ENCODE data around the gene CCIN. TPM values are rescaled to one million over a fixed set of nuclear protein-coding genes. Genes with fewer than 3 reads are reported as not detected.
A peak's percentile ranks its signal among the peaks of the same experiment; 100 is the strongest.

The CCIN gene
- total and polyA plus RNA-seq, 9 of the 15 experiments (the other 6 are each of a cell fraction or from before 2014, with no cell fraction given), result not detected

DNA sequence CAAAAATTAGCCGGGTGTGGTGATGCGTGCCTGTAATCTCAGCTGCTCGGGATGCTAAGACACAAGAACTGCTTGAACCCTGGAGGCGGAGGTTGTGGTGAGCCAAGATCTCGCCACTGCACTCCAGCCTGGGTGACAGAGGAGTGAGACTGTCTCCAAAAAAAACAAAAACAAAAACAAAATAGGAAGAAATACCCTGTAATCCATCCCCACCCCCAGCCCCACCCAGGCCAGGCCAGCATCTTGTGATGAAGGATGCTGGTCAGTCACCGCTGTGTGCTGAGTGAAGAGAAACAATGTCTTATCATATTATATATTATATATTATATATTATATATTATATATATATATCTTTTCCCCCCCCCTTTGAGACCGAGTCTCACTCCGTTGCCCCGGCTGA lies 15.4 kb upstream of the CCIN start:
- no peak for TF ChIP-seq ETV5 (CRISPR knock-in tag; IDR thresholded peaks at IDR 0.05; ENCODE audit: low read depth)
- Histone ChIP-seq H3K79me2 (ENCODE audit: control insufficient read depth, insufficient read depth, low read length) (no peaks in the 10 kb centered on the region), H3K9me3 (replicated peaks; ENCODE audit: control insufficient read depth, insufficient read depth, low read depth, low read length) (0 out of 2 replicates have a peak, but pooled peaks cover 1% of the 10 kb centered on the region), H2AFZ (ENCODE audit: low read depth, low read length) (no peak overlapping the region), H3K9ac (ENCODE audit: insufficient read depth in 1 of 2, low read depth in 2 of 2, low read length in 2 of 2) (no peak overlapping the region), H3K27ac (ENCODE audit: extremely low read depth, low read depth, low read length) (no peak overlapping the region), H3K4me3 (no peak overlapping the region), H3K9me1 (ENCODE audit: control insufficient read depth, insufficient read depth, low read length) (no peaks in the 10 kb centered on the region), H3K27me3 (ENCODE audit: control insufficient read depth in 2 of 2, insufficient read depth in 2 of 2, low read length in 2 of 2) (no peaks in the 10 kb centered on the region), H3K4me1 (replicated peaks in 1 of 2; ENCODE audit: control insufficient read depth in 2 of 2, insufficient read depth in 2 of 2, low read length in 2 of 2) (peaks cover 3 to 6% of the 10 kb centered on the region in 2 experiments; a peak in 4 of 5 replicates), H3K4me2 (ENCODE audit: insufficient read depth, low read length) (no peak overlapping the region), H3K36me3 (ENCODE audit: control insufficient read depth, insufficient read depth, low read length) (no peaks in the 10 kb centered on the region), H4K20me1 (replicated peaks; ENCODE audit: control insufficient read depth, insufficient read depth, low read length) (no peaks in the 10 kb centered on the region)
- ChIA-PET POLR2A (interaction anchor here (1.1 kb wide), 1 partner anchor 17 kb away, joined by 4 read pairs; no protein-coding TSS in a partner anchor), CTCF (ENCODE audit: low intra/inter-chr PET ratio) (no interaction called here)
- no peak for FAIRE-seq
- in situ Hi-C loops (cut with MboI), result no loop called here
- DNase-seq (ENCODE audit: extremely low read depth in 1 of 4, low spot score in 3 of 4), result no peak
- intact Hi-C loops (cut with micrococcal nuclease), result no loop called here
- 69% methylated on average over 9 of the region's 9 CpGs for WGBS (ENCODE audit: insufficient coverage, low coverage, missing lambda C conversion rate)
- no peak for ATAC-seq
- no TSS peak for BruUV-seq (replicated peaks)

DNA sequence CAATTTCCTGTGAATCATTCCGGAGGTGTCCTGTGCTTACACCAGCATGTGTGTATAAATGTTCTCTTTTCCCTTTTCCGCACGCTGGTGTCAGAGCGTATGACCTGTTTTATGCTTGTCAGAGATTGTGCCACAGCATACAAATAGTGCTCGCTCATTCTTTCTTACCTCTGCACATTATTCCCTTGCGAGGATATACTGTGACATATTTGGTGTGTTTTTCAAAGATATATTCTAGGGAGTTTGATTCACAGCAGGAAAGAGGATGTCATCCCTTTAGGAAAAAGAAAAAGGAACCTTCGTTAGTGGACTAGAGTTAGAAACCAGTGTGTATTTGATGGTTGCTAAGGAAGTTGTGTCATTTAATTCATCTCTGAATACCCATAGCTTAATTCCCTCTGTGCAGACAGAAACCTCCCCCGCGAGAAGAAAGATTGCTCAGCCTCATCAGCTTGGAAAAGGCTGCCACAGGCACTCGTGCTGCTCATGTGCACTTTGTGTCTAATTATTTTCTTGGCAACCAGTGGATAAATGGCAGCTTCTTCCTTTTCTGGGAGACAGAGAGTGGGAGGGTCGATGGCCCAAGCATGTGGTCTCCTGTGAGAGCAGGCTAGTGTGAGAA lies 14.7 kb upstream of the CCIN start:
- peaks cover under 1 to 3% of the 10 kb centered on the region in 2 experiments; a peak in 4 of 5 replicates for H3K4me1 ChIP-seq (replicated peaks in 1 of 2; ENCODE audit: control insufficient read depth in 2 of 2, insufficient read depth in 2 of 2, low read length in 2 of 2)
- no peaks in the 10 kb centered on the region for H3K9me1 ChIP-seq (ENCODE audit: control insufficient read depth, insufficient read depth, low read length)
- H4K20me1 ChIP-seq (replicated peaks; ENCODE audit: control insufficient read depth, insufficient read depth, low read length), result no peaks in the 10 kb centered on the region
- in situ Hi-C loops (cut with MboI) (no loop called here), intact Hi-C loops (cut with micrococcal nuclease) (no loop called here)
- 24% methylated on average over 11 of the region's 11 CpGs for WGBS (ENCODE audit: insufficient coverage, low coverage, missing lambda C conversion rate)
- POLR2A ChIA-PET, result interaction anchor here (0.8 to 1.1 kb wide), 2 partner anchors 12 to 16 kb away, joined by 3 to 4 read pairs; no protein-coding TSS in a partner anchor
- no peak for DNase-seq (ENCODE audit: extremely low read depth in 1 of 4, low spot score in 3 of 4)
- no peak for FAIRE-seq
- ATAC-seq, result no peak
- H3K36me3 ChIP-seq (ENCODE audit: control insufficient read depth, insufficient read depth, low read length), result no peaks in the 10 kb centered on the region
- peak overlapping the region; percentile 25; the same call in 1 of the 2 replicates for H2AFZ ChIP-seq (ENCODE audit: low read depth, low read length)
- H3K79me2 ChIP-seq (ENCODE audit: control insufficient read depth, insufficient read depth, low read length), result no peaks in the 10 kb centered on the region
- peak overlapping the region in 1 of 2 experiments; percentile 45; a peak in 1 of 4 replicates for H3K9ac ChIP-seq (ENCODE audit: insufficient read depth in 1 of 2, low read depth in 2 of 2, low read length in 2 of 2)
- H3K4me3 ChIP-seq, result no peak overlapping the region
- no peaks in the 10 kb centered on the region for H3K27me3 ChIP-seq (ENCODE audit: control insufficient read depth in 2 of 2, insufficient read depth in 2 of 2, low read length in 2 of 2)
- no peak overlapping the region for H3K4me2 ChIP-seq (ENCODE audit: insufficient read depth, low read length)
- H3K9me3 ChIP-seq (replicated peaks; ENCODE audit: control insufficient read depth, insufficient read depth, low read depth, low read length), result 0 out of 2 replicates have a peak, but pooled peaks cover 1% of the 10 kb centered on the region
- no peak for TF ChIP-seq OTX1 (CRISPR knock-in tag; IDR thresholded peaks at IDR 0.05)
- TF ChIP-seq BRCA1 (IDR thresholded peaks at IDR 0.05), result no peak
- no peak for TF ChIP-seq BRCA1 (CRISPR knock-in tag; IDR thresholded peaks at IDR 0.05)
- no peak for TF ChIP-seq HMG20A (CRISPR knock-in tag; conservative IDR thresholded peaks at IDR 0.05)
- no peak for TF ChIP-seq GTF2E2 (tag; IDR thresholded peaks at IDR 0.05)
- TF ChIP-seq, protein P1, sequence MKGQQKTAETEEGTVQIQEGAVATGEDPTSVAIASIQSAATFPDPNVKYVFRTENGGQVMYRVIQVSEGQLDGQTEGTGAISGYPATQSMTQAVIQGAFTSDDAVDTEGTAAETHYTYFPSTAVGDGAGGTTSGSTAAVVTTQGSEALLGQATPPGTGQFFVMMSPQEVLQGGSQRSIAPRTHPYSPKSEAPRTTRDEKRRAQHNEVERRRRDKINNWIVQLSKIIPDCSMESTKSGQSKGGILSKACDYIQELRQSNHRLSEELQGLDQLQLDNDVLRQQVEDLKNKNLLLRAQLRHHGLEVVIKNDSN (CRISPR knock-in tag; IDR thresholded peaks at IDR 0.05), result no peak
- peak; percentile 23; the same call in 1 of the 2 replicates for TF ChIP-seq RFX1 (IDR thresholded peaks at IDR 0.05)
- no peak for TF ChIP-seq ZNF583 (CRISPR knock-in tag; IDR thresholded peaks at IDR 0.05)
- no peak for TF ChIP-seq TEAD1 (CRISPR knock-in tag; IDR thresholded peaks at IDR 0.05)
- TF ChIP-seq BHLHE40 (IDR thresholded peaks at IDR 0.05; ENCODE audit: low read length), result peak; percentile 71; the same call in 1 of the 2 replicates
- TF ChIP-seq, protein P2, sequence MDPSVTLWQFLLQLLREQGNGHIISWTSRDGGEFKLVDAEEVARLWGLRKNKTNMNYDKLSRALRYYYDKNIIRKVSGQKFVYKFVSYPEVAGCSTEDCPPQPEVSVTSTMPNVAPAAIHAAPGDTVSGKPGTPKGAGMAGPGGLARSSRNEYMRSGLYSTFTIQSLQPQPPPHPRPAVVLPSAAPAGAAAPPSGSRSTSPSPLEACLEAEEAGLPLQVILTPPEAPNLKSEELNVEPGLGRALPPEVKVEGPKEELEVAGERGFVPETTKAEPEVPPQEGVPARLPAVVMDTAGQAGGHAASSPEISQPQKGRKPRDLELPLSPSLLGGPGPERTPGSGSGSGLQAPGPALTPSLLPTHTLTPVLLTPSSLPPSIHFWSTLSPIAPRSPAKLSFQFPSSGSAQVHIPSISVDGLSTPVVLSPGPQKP (CRISPR knock-in tag; IDR thresholded peaks at IDR 0.05), result no peak
- TF ChIP-seq HNRNPUL1 (IDR thresholded peaks at IDR 0.05; ENCODE audit: low read length), result no peak
- H3K27ac ChIP-seq (ENCODE audit: extremely low read depth, low read depth, low read length), result no peak overlapping the region
- CTCF ChIA-PET (ENCODE audit: low intra/inter-chr PET ratio), result no interaction called here
- BruUV-seq (replicated peaks), result no TSS peak

All from K562 (cell line).